Neural progenitor cell (in vitro differentiated cells): ENCODE measurements around the gene SLC2A14.

Source experiments
- EZH2 ChIP-seq: fragments of 200-600 bp; sonication (generic); IDR thresholded peaks from 2 replicates; pipeline ENCODE4 v1.6.1; 2017; ENCODE audit warnings: antibody characterized with exemption, mild to moderate bottlenecking, moderate library complexity
- EZH2phosphoT487 ChIP-seq: fragments of 200-600 bp; sonication (generic); IDR thresholded peaks from 2 replicates; pipeline ENCODE4 v1.6.1; 2017; ENCODE audit warnings: antibody characterized with exemption
- TF ChIP-seq, protein P1 (sequence below): fragments of 200-600 bp; sonication (generic); IDR thresholded peaks from 2 replicates; pipeline ENCODE4 v1.5.1; 2017; ENCODE audit warnings: antibody characterized with exemption, mild to moderate bottlenecking

DNA sequence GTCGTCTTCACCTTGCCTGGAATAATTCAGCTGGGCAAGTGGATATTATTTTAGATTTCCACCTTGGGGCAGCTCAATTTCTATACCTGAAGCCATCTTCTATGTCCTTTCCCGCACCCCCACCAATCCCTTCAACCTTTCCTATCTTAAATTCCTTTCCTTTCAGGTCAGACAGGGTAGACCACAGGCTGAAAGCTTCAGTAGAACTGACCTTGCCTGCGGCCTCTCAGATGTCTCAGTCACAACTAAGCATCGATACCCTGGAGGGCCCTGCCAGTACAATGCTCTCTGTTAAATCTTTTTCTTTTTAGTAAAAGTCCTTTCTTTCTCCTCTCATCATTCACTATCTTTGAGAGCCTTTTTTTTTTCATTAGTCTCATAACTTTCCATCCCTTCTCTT lies 38.9 kb downstream of the SLC2A14 start:
- TF ChIP-seq EZH2 (no peak), EZH2phosphoT487 (no peak)
- TF ChIP-seq, protein P1, sequence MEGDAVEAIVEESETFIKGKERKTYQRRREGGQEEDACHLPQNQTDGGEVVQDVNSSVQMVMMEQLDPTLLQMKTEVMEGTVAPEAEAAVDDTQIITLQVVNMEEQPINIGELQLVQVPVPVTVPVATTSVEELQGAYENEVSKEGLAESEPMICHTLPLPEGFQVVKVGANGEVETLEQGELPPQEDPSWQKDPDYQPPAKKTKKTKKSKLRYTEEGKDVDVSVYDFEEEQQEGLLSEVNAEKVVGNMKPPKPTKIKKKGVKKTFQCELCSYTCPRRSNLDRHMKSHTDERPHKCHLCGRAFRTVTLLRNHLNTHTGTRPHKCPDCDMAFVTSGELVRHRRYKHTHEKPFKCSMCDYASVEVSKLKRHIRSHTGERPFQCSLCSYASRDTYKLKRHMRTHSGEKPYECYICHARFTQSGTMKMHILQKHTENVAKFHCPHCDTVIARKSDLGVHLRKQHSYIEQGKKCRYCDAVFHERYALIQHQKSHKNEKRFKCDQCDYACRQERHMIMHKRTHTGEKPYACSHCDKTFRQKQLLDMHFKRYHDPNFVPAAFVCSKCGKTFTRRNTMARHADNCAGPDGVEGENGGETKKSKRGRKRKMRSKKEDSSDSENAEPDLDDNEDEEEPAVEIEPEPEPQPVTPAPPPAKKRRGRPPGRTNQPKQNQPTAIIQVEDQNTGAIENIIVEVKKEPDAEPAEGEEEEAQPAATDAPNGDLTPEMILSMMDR = no peak
